Fibroblast of lung (primary cell): ENCODE measurements around the gene MEGF8. TPM values are rescaled to one million over a fixed set of nuclear protein-coding genes. Genes with fewer than 3 reads are reported as not detected.

Source experiments
- DNase-seq, 2 donors: peaks; one replicate each; pipeline versions ENCODE4 v3.0.0 to v3.0.0-alpha.2; 2010; ENCODE audit warnings: low read depth in 2 of 2
- H2AFZ ChIP-seq: 2 replicates; pipeline ENCODE4 v1.5.1; 2012; ENCODE audit warnings: low read length, control low read depth, inconsistent platforms
- H3K27ac ChIP-seq: 2 replicates; pipeline ENCODE4 v1.5.1; 2011; ENCODE audit warnings: low read length, control low read depth; ENCODE audit not compliant: insufficient read depth
- H3K27me3 ChIP-seq: 2 replicates; pipeline ENCODE4 v1.5.1; 2011; ENCODE audit warnings: mild to moderate bottlenecking, low read length; ENCODE audit not compliant: control insufficient read depth, insufficient read depth
- H3K36me3 ChIP-seq: 2 replicates; pipeline ENCODE4 v1.5.1; 2011; ENCODE audit warnings: low read length; ENCODE audit not compliant: control insufficient read depth, insufficient read depth
- H3K4me1 ChIP-seq: 2 replicates; pipeline ENCODE4 v1.5.1; 2011; ENCODE audit warnings: low read length; ENCODE audit not compliant: control insufficient read depth, insufficient read depth; ENCODE audit errors: extremely low read depth
- H3K4me2 ChIP-seq: 2 replicates; pipeline ENCODE4 v1.5.1; 2011; ENCODE audit warnings: low read length, control low read depth; ENCODE audit not compliant: insufficient read depth; ENCODE audit errors: extremely low read depth
- H3K4me3 ChIP-seq, 4 experiments: fragments of 200-600 bp in 1 of 4; sonication (generic) in 1 of 4; replicated peaks in 1 of 4; 2 replicates each; pipeline ENCODE4 v1.5.1; 2011 to 2016; ENCODE audit warnings: low read length in 4 of 4, low read depth in 3 of 4, mild to moderate bottlenecking in 3 of 4, control low read depth in 2 of 4, inconsistent platforms in 1 of 4, mixed read lengths in 1 of 4; ENCODE audit not compliant: insufficient read depth in 1 of 4; ENCODE audit errors: control extremely low read depth in 1 of 4
- H3K79me2 ChIP-seq: 2 replicates; pipeline ENCODE4 v1.5.1; 2012; ENCODE audit warnings: mild to moderate bottlenecking, low read length, inconsistent platforms; ENCODE audit not compliant: control insufficient read depth, insufficient read depth
- H3K9ac ChIP-seq: 2 replicates; pipeline ENCODE4 v1.5.1; 2011; ENCODE audit warnings: mild to moderate bottlenecking, low read length, control low read depth; ENCODE audit not compliant: insufficient read depth
- H3K9me3 ChIP-seq: 2 replicates; pipeline ENCODE4 v1.5.1; 2012; ENCODE audit warnings: low read depth, low read length; ENCODE audit not compliant: control insufficient read depth, insufficient read depth
- H4K20me1 ChIP-seq: 2 replicates; pipeline ENCODE4 v1.5.1; 2011; ENCODE audit warnings: low read length; ENCODE audit not compliant: control insufficient read depth, insufficient read depth; ENCODE audit errors: extremely low read depth
- EZH2 ChIP-seq: IDR thresholded peaks from 2 replicates; pipeline ENCODE4 v1.5.1; 2012; ENCODE audit warnings: low read length, control low read depth, mild to moderate bottlenecking; ENCODE audit errors: missing control alignments
- polyA plus RNA-seq, 2 donors: library from polyadenylated mRNA; depleted of rRNA in 1 of 2; stranded (reverse) in 1 of 2; unstranded in 1 of 2; fragments of >200 nt; gene quantifications; 2 replicates each; pipeline ENCODE4 v1.2.1, GENCODE V29; 2011 to 2012; ENCODE audit warnings: missing spikeins in 1 of 2
- total RNA-seq: library from RNA; depleted of rRNA; stranded (reverse); fragments of >200 nt; gene quantifications from 2 replicates; pipeline ENCODE4 v1.2.1, GENCODE V29; 2014
- TF ChIP-seq, protein P1 (sequence below), 2 donors: IDR thresholded peaks in 1 of 2; conservative IDR thresholded peaks in 1 of 2; 1 replicate in 1 of 2; 2 replicates in 1 of 2; pipeline ENCODE4 v1.5.1; 2011 to 2012; ENCODE audit warnings: low read length in 2 of 2, control low read depth in 1 of 2, inconsistent platforms in 1 of 2, low read depth in 1 of 2, mild to moderate bottlenecking in 1 of 2

The MEGF8 gene
- total and polyA plus RNA-seq, 2 donors (not counting 1 experiment from before 2014, with no cell fraction given), result 9.3 to 27.6 TPM

- Histone ChIP-seq H4K20me1 (no peaks in the 10 kb centered on the region), H3K27ac (peak overlapping the region; percentile 53), H3K4me2 (peak overlapping the region; percentile 93), H3K36me3 (no peaks in the 10 kb centered on the region), H3K9me3 (no peaks in the 10 kb centered on the region), H3K79me2 (no peaks in the 10 kb centered on the region), H3K9ac (peak overlapping the region; percentile 52), H3K4me1 (peaks cover 5% of the 10 kb centered on the region), H3K27me3 (no peaks in the 10 kb centered on the region), H3K4me3 (peak overlapping the region; percentile 56 to 80 (median 70)), H2AFZ (peak overlapping the region; percentile 91)
- DNase-seq, result peak; percentile 90 to 95
- no peak for TF ChIP-seq EZH2
- TF ChIP-seq, protein P1, sequence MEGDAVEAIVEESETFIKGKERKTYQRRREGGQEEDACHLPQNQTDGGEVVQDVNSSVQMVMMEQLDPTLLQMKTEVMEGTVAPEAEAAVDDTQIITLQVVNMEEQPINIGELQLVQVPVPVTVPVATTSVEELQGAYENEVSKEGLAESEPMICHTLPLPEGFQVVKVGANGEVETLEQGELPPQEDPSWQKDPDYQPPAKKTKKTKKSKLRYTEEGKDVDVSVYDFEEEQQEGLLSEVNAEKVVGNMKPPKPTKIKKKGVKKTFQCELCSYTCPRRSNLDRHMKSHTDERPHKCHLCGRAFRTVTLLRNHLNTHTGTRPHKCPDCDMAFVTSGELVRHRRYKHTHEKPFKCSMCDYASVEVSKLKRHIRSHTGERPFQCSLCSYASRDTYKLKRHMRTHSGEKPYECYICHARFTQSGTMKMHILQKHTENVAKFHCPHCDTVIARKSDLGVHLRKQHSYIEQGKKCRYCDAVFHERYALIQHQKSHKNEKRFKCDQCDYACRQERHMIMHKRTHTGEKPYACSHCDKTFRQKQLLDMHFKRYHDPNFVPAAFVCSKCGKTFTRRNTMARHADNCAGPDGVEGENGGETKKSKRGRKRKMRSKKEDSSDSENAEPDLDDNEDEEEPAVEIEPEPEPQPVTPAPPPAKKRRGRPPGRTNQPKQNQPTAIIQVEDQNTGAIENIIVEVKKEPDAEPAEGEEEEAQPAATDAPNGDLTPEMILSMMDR (conservative IDR thresholded peaks at IDR 0.05 in 1 of 2, IDR thresholded peaks at IDR 0.05 in 1 of 2; ENCODE audit: low read depth in 1 of 2, low read length in 2 of 2), result no peak
Observed at GRCh38 chr19:42423462-42424344, 98.3 kb downstream of the MEGF8 start.

DNA sequence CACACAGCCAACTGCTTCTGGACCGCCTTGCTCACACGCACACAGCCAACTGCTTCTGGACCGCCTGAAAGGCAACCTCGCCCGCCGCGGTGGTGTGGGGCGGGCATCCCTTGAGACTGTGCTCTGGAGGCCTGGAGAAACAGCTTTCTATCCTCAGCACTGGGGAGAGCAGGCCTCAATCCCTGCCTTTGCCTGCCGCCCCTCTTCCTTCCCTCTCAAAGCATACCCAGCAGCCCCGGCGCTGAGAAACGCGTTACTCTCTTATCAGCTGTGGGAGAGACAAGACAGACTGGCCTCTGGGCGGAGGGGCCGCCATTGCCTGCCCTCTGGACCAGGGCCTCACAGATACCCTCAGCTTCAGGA, 98.9 kb downstream of the MEGF8 start:
- no peak for TF ChIP-seq EZH2
- TF ChIP-seq, protein P1 (conservative IDR thresholded peaks at IDR 0.05 in 1 of 2, IDR thresholded peaks at IDR 0.05 in 1 of 2; ENCODE audit: low read depth in 1 of 2, low read length in 2 of 2), result no peak
- Histone ChIP-seq H4K20me1 (no peaks in the 10 kb centered on the region), H3K27ac (no peak overlapping the region), H3K4me1 (peaks cover 5% of the 10 kb centered on the region), H3K9ac (no peak overlapping the region), H3K4me3 (peak overlapping the region in 1 of 4 experiments; percentile 68), H3K79me2 (no peaks in the 10 kb centered on the region), H3K4me2 (peak overlapping the region; percentile 40), H2AFZ (peak overlapping the region; percentile 18), H3K36me3 (no peaks in the 10 kb centered on the region), H3K9me3 (no peaks in the 10 kb centered on the region), H3K27me3 (no peaks in the 10 kb centered on the region)
- DNase-seq, result no peak

DNA sequence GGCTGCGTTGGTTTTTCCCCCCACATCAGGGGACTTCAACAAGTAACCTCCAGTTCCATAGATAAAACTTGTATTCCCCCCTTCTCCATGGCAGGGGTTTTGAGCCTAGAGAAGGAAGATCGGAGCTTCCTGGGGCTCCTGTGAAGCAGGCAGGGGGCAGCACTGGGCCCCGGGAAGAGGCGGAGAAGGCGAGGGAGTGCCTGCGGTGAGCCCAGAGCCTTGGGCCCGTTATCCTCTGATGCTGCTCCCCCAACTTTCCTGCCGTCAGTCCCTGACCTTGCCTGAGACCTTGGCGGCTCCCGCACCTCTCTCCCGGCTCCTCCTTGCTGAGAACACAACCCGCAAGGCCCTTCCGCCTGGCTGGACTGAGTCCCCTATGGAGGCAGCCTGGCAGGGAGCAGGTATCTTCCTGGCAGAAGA, 99.3 kb downstream of the MEGF8 start:
- no peaks in the 10 kb centered on the region for H3K79me2 ChIP-seq
- H3K27ac ChIP-seq, result no peak overlapping the region
- no peak overlapping the region for H3K4me3 ChIP-seq
- H3K4me1 ChIP-seq, result peaks cover 5% of the 10 kb centered on the region
- TF ChIP-seq EZH2, result no peak
- TF ChIP-seq, protein P1 (conservative IDR thresholded peaks at IDR 0.05 in 1 of 2, IDR thresholded peaks at IDR 0.05 in 1 of 2; ENCODE audit: low read depth in 1 of 2, low read length in 2 of 2), result peak in 1 of 2 donors; percentile 2
- H3K9me3 ChIP-seq, result no peaks in the 10 kb centered on the region
- H3K4me2 ChIP-seq, result no peak overlapping the region
- no peak overlapping the region for H2AFZ ChIP-seq
- no peaks in the 10 kb centered on the region for H3K36me3 ChIP-seq
- no peak overlapping the region for H3K9ac ChIP-seq
- no peak for DNase-seq
- no peaks in the 10 kb centered on the region for H4K20me1 ChIP-seq
- H3K27me3 ChIP-seq, result no peaks in the 10 kb centered on the region
